BLaER1 (cell line): ENCODE data around the gene NTM.

Experiments
- H3K27ac ChIP-seq: shearing (Covaris generic); formaldehyde crosslinking; 2 replicates; pipeline ENCODE4 v1.8.1; 2022
- H3K27me3 ChIP-seq: shearing (Covaris generic); formaldehyde crosslinking; 2 replicates; pipeline ENCODE4 v1.8.1; 2022
- H3K36me3 ChIP-seq: shearing (Covaris generic); formaldehyde crosslinking; 2 replicates; pipeline ENCODE4 v1.8.1; 2022
- H3K4me1 ChIP-seq: shearing (Covaris generic); formaldehyde crosslinking; 2 replicates; pipeline ENCODE4 v1.8.1; 2022
- H3K4me2 ChIP-seq: shearing (Covaris generic); formaldehyde crosslinking; 2 replicates; pipeline ENCODE4 v1.8.1; 2022
- H3K4me3 ChIP-seq: shearing (Covaris generic); formaldehyde crosslinking; 2 replicates; pipeline ENCODE4 v1.8.1; 2022
- H3K9ac ChIP-seq: shearing (Covaris generic); formaldehyde crosslinking; 2 replicates; pipeline ENCODE4 v1.8.1; 2022
- H3K9me3 ChIP-seq: shearing (Covaris generic); formaldehyde crosslinking; 2 replicates; pipeline ENCODE4 v1.8.1; 2022
- H4K20me1 ChIP-seq: shearing (Covaris generic); formaldehyde crosslinking; 2 replicates; pipeline ENCODE4 v1.8.1; 2022
- Cebpa-rat ChIP-seq: shearing (Covaris generic); IDR thresholded peaks from 2 replicates; pipeline ENCODE4 v1.8.1; 2022

Gene NTM

GRCh38 chr11:132220474-132220873, 850.1 kb downstream of the NTM start:
- Histone ChIP-seq H4K20me1 (no peaks in the 10 kb centered on the region), H3K27me3 (no peaks in the 10 kb centered on the region), H3K9ac (no peak overlapping the region), H3K36me3 (no peaks in the 10 kb centered on the region), H3K9me3 (no peaks in the 10 kb centered on the region), H3K27ac (no peak overlapping the region), H3K4me1 (no peaks in the 10 kb centered on the region), H3K4me3 (no peak overlapping the region), H3K4me2 (no peak overlapping the region)
- no peak for TF ChIP-seq Cebpa-rat

- Histone ChIP-seq H3K4me3 (no peak overlapping the region), H3K4me2 (no peak overlapping the region), H3K9ac (no peak overlapping the region), H3K27ac (no peak overlapping the region), H3K27me3 (no peaks in the 10 kb centered on the region), H3K9me3 (no peaks in the 10 kb centered on the region), H3K4me1 (no peaks in the 10 kb centered on the region), H3K36me3 (no peaks in the 10 kb centered on the region), H4K20me1 (no peaks in the 10 kb centered on the region)
- TF ChIP-seq Cebpa-rat = no peak
Observed at GRCh38 chr11:132222345-132222744, 851.9 kb downstream of the NTM start.

GRCh38 chr11:132226522-132226921, 856.1 kb downstream of the NTM start:
- H4K20me1 ChIP-seq = no peaks in the 10 kb centered on the region
- no peaks in the 10 kb centered on the region for H3K9me3 ChIP-seq
- no peak overlapping the region for H3K27ac ChIP-seq
- no peaks in the 10 kb centered on the region; the same call in 1 of the 2 replicates for H3K27me3 ChIP-seq
- TF ChIP-seq Cebpa-rat = no peak
- H3K36me3 ChIP-seq = no peaks in the 10 kb centered on the region
- H3K4me2 ChIP-seq = no peak overlapping the region
- no peak overlapping the region for H3K9ac ChIP-seq
- H3K4me1 ChIP-seq = no peaks in the 10 kb centered on the region
- no peak overlapping the region for H3K4me3 ChIP-seq

GRCh38 chr11:132228746-132229325, 858.4 kb downstream of the NTM start:
- H3K36me3 ChIP-seq = no peaks in the 10 kb centered on the region
- no peak overlapping the region for H3K4me3 ChIP-seq
- H4K20me1 ChIP-seq = no peaks in the 10 kb centered on the region
- no peak overlapping the region for H3K9ac ChIP-seq
- no peaks in the 10 kb centered on the region for H3K4me1 ChIP-seq
- no peak overlapping the region for H3K4me2 ChIP-seq
- no peak for TF ChIP-seq Cebpa-rat
- no peaks in the 10 kb centered on the region; the same call in 1 of the 2 replicates for H3K27me3 ChIP-seq
- H3K27ac ChIP-seq = no peak overlapping the region
- H3K9me3 ChIP-seq = no peaks in the 10 kb centered on the region

GRCh38 chr11:132231656-132232347, 861.4 kb downstream of the NTM start:
- Histone ChIP-seq H3K27me3 (no peaks in the 10 kb centered on the region; the same call in 1 of the 2 replicates), H3K4me1 (no peaks in the 10 kb centered on the region), H3K9ac (no peak overlapping the region), H3K36me3 (no peaks in the 10 kb centered on the region), H3K9me3 (no peaks in the 10 kb centered on the region), H4K20me1 (no peaks in the 10 kb centered on the region), H3K4me3 (no peak overlapping the region), H3K27ac (no peak overlapping the region), H3K4me2 (no peak overlapping the region)
- no peak for TF ChIP-seq Cebpa-rat

GRCh38 chr11:132234878-132235277, 864.5 kb downstream of the NTM start:
- H3K4me1 ChIP-seq = no peaks in the 10 kb centered on the region
- H3K36me3 ChIP-seq = no peaks in the 10 kb centered on the region
- no peaks in the 10 kb centered on the region for H3K9me3 ChIP-seq
- H4K20me1 ChIP-seq = no peaks in the 10 kb centered on the region
- H3K27me3 ChIP-seq = no peaks in the 10 kb centered on the region; the same call in 1 of the 2 replicates
- no peak for TF ChIP-seq Cebpa-rat
- H3K4me3 ChIP-seq = no peak overlapping the region
- H3K4me2 ChIP-seq = no peak overlapping the region
- H3K9ac ChIP-seq = no peak overlapping the region
- H3K27ac ChIP-seq = no peak overlapping the region

GRCh38 chr11:132237781-132238180, 867.4 kb downstream of the NTM start:
- no peaks in the 10 kb centered on the region for H3K9me3 ChIP-seq
- no peak overlapping the region for H3K4me3 ChIP-seq
- H3K4me1 ChIP-seq = no peaks in the 10 kb centered on the region
- H4K20me1 ChIP-seq = no peaks in the 10 kb centered on the region
- TF ChIP-seq Cebpa-rat = no peak
- H3K27me3 ChIP-seq = no peaks in the 10 kb centered on the region
- no peak overlapping the region for H3K4me2 ChIP-seq
- no peaks in the 10 kb centered on the region for H3K36me3 ChIP-seq
- H3K27ac ChIP-seq = no peak overlapping the region
- no peak overlapping the region for H3K9ac ChIP-seq

- Histone ChIP-seq H3K9me3 (no peaks in the 10 kb centered on the region), H3K9ac (no peak overlapping the region), H4K20me1 (no peaks in the 10 kb centered on the region), H3K4me3 (no peak overlapping the region), H3K4me1 (no peaks in the 10 kb centered on the region), H3K27me3 (no peaks in the 10 kb centered on the region), H3K36me3 (no peaks in the 10 kb centered on the region), H3K27ac (no peak overlapping the region), H3K4me2 (no peak overlapping the region)
- no peak for TF ChIP-seq Cebpa-rat
Observed at GRCh38 chr11:132238331-132238866, 868.0 kb downstream of the NTM start.

GRCh38 chr11:132240374-132240773, 870.0 kb downstream of the NTM start:
- no peaks in the 10 kb centered on the region for H3K9me3 ChIP-seq
- H3K27ac ChIP-seq = no peak overlapping the region
- no peaks in the 10 kb centered on the region for H3K36me3 ChIP-seq
- no peak overlapping the region for H3K9ac ChIP-seq
- no peak overlapping the region for H3K4me2 ChIP-seq
- no peaks in the 10 kb centered on the region for H3K4me1 ChIP-seq
- H3K27me3 ChIP-seq = no peaks in the 10 kb centered on the region
- no peaks in the 10 kb centered on the region for H4K20me1 ChIP-seq
- H3K4me3 ChIP-seq = no peak overlapping the region
- TF ChIP-seq Cebpa-rat = no peak

- H3K27me3 ChIP-seq = no peaks in the 10 kb centered on the region
- no peaks in the 10 kb centered on the region for H3K4me1 ChIP-seq
- no peaks in the 10 kb centered on the region for H3K9me3 ChIP-seq
- no peak overlapping the region for H3K9ac ChIP-seq
- H3K36me3 ChIP-seq = no peaks in the 10 kb centered on the region
- no peaks in the 10 kb centered on the region for H4K20me1 ChIP-seq
- no peak for TF ChIP-seq Cebpa-rat
- no peak overlapping the region for H3K4me2 ChIP-seq
- H3K4me3 ChIP-seq = no peak overlapping the region
- no peak overlapping the region for H3K27ac ChIP-seq
Observed at GRCh38 chr11:132242632-132243031, 872.2 kb downstream of the NTM start.
